Neural progenitor cell (in vitro differentiated cells): Measurements from ENCODE around the gene L3MBTL3.

Experiments used
- CTCF ChIP-seq: fragments of 200-600 bp; sonication (generic); IDR thresholded peaks from 2 replicates; pipeline ENCODE4 v1.5.1; 2017; ENCODE audit warnings: antibody characterized with exemption, mild to moderate bottlenecking
- EZH2 ChIP-seq: fragments of 200-600 bp; sonication (generic); IDR thresholded peaks from 2 replicates; pipeline ENCODE4 v1.6.1; 2017; ENCODE audit warnings: antibody characterized with exemption, mild to moderate bottlenecking, moderate library complexity

- TF ChIP-seq CTCF: no peak
- no peak for TF ChIP-seq EZH2
Observed at GRCh38 chr6:130134582-130134981, 116.2 kb downstream of the L3MBTL3 start.
